K562 (cell line): ENCODE measurements around the gene MYO6. TPM values are rescaled to one million over a fixed set of nuclear protein-coding genes. Genes with fewer than 3 reads are reported as not detected.

Source experiments
- ATAC-seq: fragments of 200-7000 bp; cut with Tn5 transposase; 3 replicates; pipeline ENCODE4 v1.9.1; 2020; ENCODE audit warnings: moderate library complexity
- BruUV-seq: library from RNA; stranded (reverse); fragments of 400-500 nt; replicated peaks from 2 replicates; lab custom pipeline; 2021; lab: Mats Ljungman, UMichigan
- CTCF ChIA-PET: fragments of 300-600 bp; formaldehyde crosslinking; extraction: SDS; loops from one replicate; lab custom pipeline; 2021; ENCODE audit warnings: low intra/inter-chr PET ratio; lab: Yijun Ruan, JAX
- POLR2A ChIA-PET: fragments of 300-600, 350-650 bp; sonication (Branson Sonifier 250); formaldehyde crosslinking; extraction: SDS; loops from one replicate; lab custom pipeline; 2021; ENCODE audit warnings: antibody characterized with exemption, inconsistent platforms; lab: Yijun Ruan, JAX
- DNase-seq, 4 experiments: peaks; one replicate each; pipeline versions ENCODE4 v3.0.0 to v3.0.0-alpha.2; 2011 to 2018; ENCODE audit warnings: low spot score in 3 of 4, mixed read lengths in 3 of 4; ENCODE audit errors: extremely low read depth in 1 of 4
- FAIRE-seq: peaks from 2 replicates; lab custom pipeline; 2011; peaks lifted over from hg19 to GRCh38; lab: Jason Lieb, UNC
- H2AFZ ChIP-seq: 2 replicates; pipeline ENCODE4 v1.6.0; 2011; ENCODE audit warnings: low read depth, low read length, control low read depth, inconsistent platforms
- H3K27ac ChIP-seq: fragments of 200-600 bp; 3 replicates; pipeline ENCODE4 v1.8.0; 2011; ENCODE audit warnings: low read depth, mild to moderate bottlenecking, control low read depth, inconsistent platforms, low read length, moderate library complexity, mixed read lengths; ENCODE audit errors: extremely low read depth
- H3K27me3 ChIP-seq, 2 experiments: fragments of 300-600 bp in 1 of 2; 2 replicates in 1 of 2; 3 replicates in 1 of 2; pipeline versions ENCODE4 v1.6.0 to v1.8.0; 2011; ENCODE audit warnings: inconsistent platforms in 2 of 2, low read length in 2 of 2, mild to moderate bottlenecking in 1 of 2, mixed read lengths in 1 of 2, moderate library complexity in 1 of 2; ENCODE audit not compliant: control insufficient read depth in 2 of 2, insufficient read depth in 2 of 2
- H3K36me3 ChIP-seq: fragments of 300-600 bp; 3 replicates; pipeline ENCODE4 v1.8.0; 2011; ENCODE audit warnings: mild to moderate bottlenecking, low read length, inconsistent platforms; ENCODE audit not compliant: control insufficient read depth, insufficient read depth
- H3K4me1 ChIP-seq, 2 experiments: fragments of 200-600 bp in 1 of 2; replicated peaks in 1 of 2; 2 replicates in 1 of 2; 3 replicates in 1 of 2; pipeline versions ENCODE4 v1.5.1 to v1.8.0; 2011; ENCODE audit warnings: inconsistent platforms in 2 of 2, low read length in 2 of 2, mild to moderate bottlenecking in 1 of 2, mixed read lengths in 1 of 2, moderate library complexity in 1 of 2; ENCODE audit not compliant: control insufficient read depth in 2 of 2, insufficient read depth in 2 of 2
- H3K4me2 ChIP-seq: 2 replicates; pipeline ENCODE4 v1.6.1; 2011; ENCODE audit warnings: low read length, control low read depth, inconsistent platforms, mixed read lengths; ENCODE audit not compliant: insufficient read depth
- H3K4me3 ChIP-seq: fragments of 200-600 bp; sonication (generic), shearing (Covaris generic); 2 replicates; pipeline ENCODE4 v1.5.1; 2016; ENCODE audit warnings: control low read depth, inconsistent platforms
- H3K79me2 ChIP-seq: fragments of 200-600 bp; 3 replicates; pipeline ENCODE4 v1.8.0; 2011; ENCODE audit warnings: low read length, inconsistent platforms; ENCODE audit not compliant: control insufficient read depth, insufficient read depth
- H3K9ac ChIP-seq, 2 experiments: 2 replicates each; pipeline versions ENCODE4 v1.6.0 to v1.6.1; 2011; ENCODE audit warnings: low read depth in 2 of 2, low read length in 2 of 2, control low read depth in 1 of 2, inconsistent platforms in 1 of 2, mild to moderate bottlenecking in 1 of 2, mixed read lengths in 1 of 2; ENCODE audit not compliant: insufficient read depth in 1 of 2
- H3K9me1 ChIP-seq: one replicate; pipeline ENCODE4 v1.6.0; 2011; ENCODE audit warnings: inconsistent platforms, mild to moderate bottlenecking, low read length, moderate library complexity; ENCODE audit not compliant: control insufficient read depth, insufficient read depth
- H3K9me3 ChIP-seq: replicated peaks from 2 replicates; pipeline ENCODE4 v1.5.1; 2011; ENCODE audit warnings: low read depth, low read length, inconsistent platforms; ENCODE audit not compliant: control insufficient read depth, insufficient read depth
- H4K20me1 ChIP-seq: replicated peaks from 2 replicates; pipeline ENCODE4 v1.6.1; 2011; ENCODE audit warnings: low read length, inconsistent platforms, mixed read lengths; ENCODE audit not compliant: control insufficient read depth, insufficient read depth
- CHCHD3 ChIP-seq: fragments of 250-450 bp; sonication (Bioruptor Pico); IDR thresholded peaks from 2 replicates; pipeline ENCODE4 v2.1.2; 2022; ENCODE audit warnings: mild to moderate bottlenecking
- E2F3 ChIP-seq: fragments of 250-450 bp; sonication (Bioruptor Pico); IDR thresholded peaks from 2 replicates; pipeline ENCODE4 v1.4.0; 2020; ENCODE audit warnings: mild to moderate bottlenecking
- MCM2 ChIP-seq: fragments of 450-650 bp; IDR thresholded peaks from 2 replicates; pipeline ENCODE4 v1.6.1; 2017; ENCODE audit warnings: low read depth, mild to moderate bottlenecking
- NR1H2 ChIP-seq: sonication (generic); formaldehyde crosslinking; IDR thresholded peaks from 2 replicates; pipeline ENCODE4 v1.4.0; 2020; ENCODE audit warnings: mild to moderate bottlenecking, missing genetic modification reagents
- NUFIP1 ChIP-seq: fragments of 450-650 bp; IDR thresholded peaks from 2 replicates; pipeline ENCODE4 v1.6.1; 2018; ENCODE audit not compliant: partially characterized antibody
- PHF20 ChIP-seq: fragments of 450-650 bp; IDR thresholded peaks from 2 replicates; pipeline ENCODE4 v1.6.1; 2018; ENCODE audit not compliant: partially characterized antibody
- POLR2G ChIP-seq: fragments of 200-400 bp; formaldehyde crosslinking; IDR thresholded peaks from 2 replicates; pipeline ENCODE4 v1.6.1; 2017; ENCODE audit warnings: low read depth, mild to moderate bottlenecking, antibody characterized with exemption, low read length, moderate library complexity
- PTBP1 ChIP-seq: fragments of 200-400 bp; formaldehyde crosslinking; IDR thresholded peaks from 2 replicates; pipeline ENCODE4 v1.6.1; 2017; ENCODE audit warnings: low read depth, low read length
- THRB ChIP-seq: fragments of 450-650 bp; formaldehyde crosslinking; conservative IDR thresholded peaks from 2 replicates; pipeline ENCODE4 v1.4.0; 2022; ENCODE audit warnings: mild to moderate bottlenecking, missing genetic modification characterization
- ZBTB12 ChIP-seq: fragments of 250-450 bp; sonication (Bioruptor Pico); IDR thresholded peaks from 2 replicates; pipeline ENCODE4 v1.4.0; 2020
- ZNF583 ChIP-seq: fragments of 250-450 bp; sonication (Bioruptor Pico); IDR thresholded peaks from 2 replicates; pipeline ENCODE4 v1.4.0; 2020
- ZNF699 ChIP-seq: fragments of 250-450 bp; sonication (Bioruptor Pico); IDR thresholded peaks from 2 replicates; pipeline ENCODE4 v1.8.0; 2021; ENCODE audit warnings: mild to moderate bottlenecking, moderate library complexity; ENCODE audit not compliant: insufficient replicate concordance
- ZNF717 ChIP-seq: fragments of 250-450 bp; sonication (Bioruptor Pico); IDR thresholded peaks from 2 replicates; pipeline ENCODE4 v1.5.0; 2021
- WGBS: fragments of 100-300 bp; shearing (Covaris generic); methylation state at CpG from one replicate; pipeline ENCODE4 v1.1.6; 2016; ENCODE audit warnings: low coverage, mixed read lengths; ENCODE audit not compliant: insufficient coverage; ENCODE audit errors: missing lambda C conversion rate; 5-methylcytosine and 5-hydroxymethylcytosine counted together
- in situ Hi-C: fragments of 300-500 bp; cut with MboI; formaldehyde crosslinking; loops from 4 replicates; pipeline ENCODE4 v1.15.0; 2018; ENCODE audit warnings: inconsistent platforms, mixed read lengths
- intact Hi-C: fragments of 100-400 bp; cut with micrococcal nuclease; formaldehyde crosslinking; loops from 2 replicates; pipeline ENCODE4 v1.14.2; 2022
- polyA plus RNA-seq, 8 experiments: library from polyadenylated mRNA; depleted of rRNA in 4 of 8; stranded (reverse) in 5 of 8; unstranded in 3 of 8; fragments of >200 nt; fragmentation: Nextera tagmentation in 2 of 8; fragmentation: Illumina TruSeq in 1 of 8; extraction: Ambion mirVana in 2 of 8; extraction: Trizol in 1 of 8; gene quantifications; 2 replicates each; pipeline versions ENCODE4 v1.2.1 to v1.2.3, GENCODE V29; 2011 to 2014; ENCODE audit warnings: inconsistent platforms in 1 of 8, missing spikeins in 1 of 8
- total RNA-seq, 7 experiments: library from RNA; depleted of rRNA in 6 of 7; stranded (reverse); fragments of >200 nt in 6 of 7; fragmentation: Illumina TruSeq in 2 of 7; extraction: Trizol in 2 of 7; gene quantifications; 2 replicates each; pipeline versions ENCODE4 v1.2.1 to v1.2.3, GENCODE V29; 2011 to 2021; ENCODE audit warnings: low replicate concordance in 1 of 7

The MYO6 gene
- total and polyA plus RNA-seq, 9 of the 15 experiments (the other 6 are each of a cell fraction or from before 2014, with no cell fraction given): 1.3 to 5.5 (median 2.7) TPM

- FAIRE-seq (no peak), DNase-seq (no peak)
- no peak overlapping the region for H2AFZ ChIP-seq
- 36% methylated on average over 2 of the region's 2 CpGs for WGBS
- no peaks in the 10 kb centered on the region for H3K36me3 ChIP-seq
- no peaks in the 10 kb centered on the region for H3K27me3 ChIP-seq
- H3K9me3 ChIP-seq: no peaks in the 10 kb centered on the region
- no peak overlapping the region for H3K4me3 ChIP-seq
- in situ Hi-C loops: no loop called here
- H3K27ac ChIP-seq: no peak overlapping the region
- no peaks in the 10 kb centered on the region for H4K20me1 ChIP-seq
- no peaks in the 10 kb centered on the region for H3K79me2 ChIP-seq
- no peak for TF ChIP-seq ZBTB12 (CRISPR knock-in tag)
- TF ChIP-seq E2F3 (CRISPR knock-in tag): no peak
- no peak for TF ChIP-seq PTBP1
- TF ChIP-seq NR1H2: no peak
- TF ChIP-seq ZNF717: no peak
- no peak for TF ChIP-seq MCM2
- TF ChIP-seq CHCHD3 (CRISPR knock-in tag): no peak
- no peak for TF ChIP-seq THRB (CRISPR knock-in tag)
- TF ChIP-seq ZNF583 (CRISPR knock-in tag): no peak
- no peak for TF ChIP-seq NUFIP1
- TF ChIP-seq PHF20: no peak
- no peak for TF ChIP-seq POLR2G
- TF ChIP-seq ZNF699 (CRISPR knock-in tag): no peak
- TF ChIP-seq, all 486 proteins: peak for 0
- CTCF ChIA-PET: no interaction called here
- H3K4me2 ChIP-seq: no peak overlapping the region
- ATAC-seq: no peak
- H3K4me1 ChIP-seq: peaks cover 2 to 13% of the 10 kb centered on the region in 2 experiments; a peak in 3 of 5 replicates
- intact Hi-C loops: no loop called here
- H3K9me1 ChIP-seq: no peaks in the 10 kb centered on the region
- POLR2A ChIA-PET: no interaction called here
- no TSS peak for BruUV-seq
- no peak overlapping the region for H3K9ac ChIP-seq
These were observed 27.4 kb downstream of the MYO6 start for GRCh38 chr6:75776461-75776860.
